H1 (cell line): ENCODE data around the gene RTKN2. TPM values are rescaled to one million over a fixed set of nuclear protein-coding genes. Genes with fewer than 3 reads are reported as not detected.

Experiments
- CTCF ChIA-PET: fragments of 300-600 bp; sonication (Branson Sonifier 250); formaldehyde crosslinking; loops from one replicate; lab custom pipeline; 2021; ENCODE audit not compliant: partially characterized antibody; lab: Charles Lee
- POLR2A ChIA-PET: fragments of 300-600 bp; sonication (Branson Sonifier 250); formaldehyde crosslinking; loops from one replicate; lab custom pipeline; 2021; ENCODE audit warnings: inconsistent platforms; ENCODE audit not compliant: partially characterized antibody; lab: Charles Lee
- DNase-seq, 2 experiments: peaks; one replicate each; pipeline versions ENCODE4 v3.0.0 to v3.0.0-alpha.2; 2010 to 2022; ENCODE audit warnings: low spot score in 2 of 2, low read depth in 1 of 2, mixed read lengths in 1 of 2
- FAIRE-seq: peaks from 2 replicates; lab custom pipeline; 2011; peaks lifted over from hg19 to GRCh38; lab: Jason Lieb, UNC
- H2AFZ ChIP-seq: 2 replicates; pipeline ENCODE4 v1.8.1; 2012; ENCODE audit warnings: low read length, inconsistent platforms
- H2AK5ac ChIP-seq: 2 replicates; pipeline ENCODE4 v1.6.1; 2013; ENCODE audit warnings: low read depth, low read length
- H2BK120ac ChIP-seq: replicated peaks from 2 replicates; pipeline ENCODE3; 2013; ENCODE audit warnings: low read depth, low read length, inconsistent platforms
- H2BK12ac ChIP-seq: 2 replicates; pipeline ENCODE4 v1.6.1; 2013; ENCODE audit warnings: low read depth, low read length
- H2BK15ac ChIP-seq: 2 replicates; pipeline ENCODE4 v1.6.1; 2013; ENCODE audit warnings: low read length
- H2BK20ac ChIP-seq: 2 replicates; pipeline ENCODE4 v1.6.1; 2013; ENCODE audit warnings: low read length
- H2BK5ac ChIP-seq: 2 replicates; pipeline ENCODE4 v1.6.1; 2013; ENCODE audit warnings: low read depth, low read length
- H3K14ac ChIP-seq: 2 replicates; pipeline ENCODE4 v1.6.1; 2013; ENCODE audit warnings: inconsistent platforms; ENCODE audit not compliant: insufficient read length
- H3K18ac ChIP-seq: 2 replicates; pipeline ENCODE4 v1.6.1; 2013; ENCODE audit warnings: low read length; ENCODE audit errors: extremely low read depth
- H3K23ac ChIP-seq: 2 replicates; pipeline ENCODE4 v1.6.1; 2013; ENCODE audit warnings: inconsistent platforms; ENCODE audit not compliant: insufficient read length
- H3K23me2 ChIP-seq: 2 replicates; pipeline ENCODE4 v1.6.1; 2013; ENCODE audit warnings: low read depth, low read length
- H3K27ac ChIP-seq: 2 replicates; pipeline ENCODE4 v1.6.1; 2011; ENCODE audit warnings: low read depth, low read length, inconsistent platforms
- H3K27me3 ChIP-seq, 4 experiments: replicated peaks in 1 of 4; 1 replicate in 1 of 4; 2 replicates in 3 of 4; pipeline versions ENCODE4 v1.6.1 to v1.8.1; 2011 to 2013; ENCODE audit warnings: low read length in 3 of 4, mild to moderate bottlenecking in 3 of 4, inconsistent platforms in 2 of 4, mixed read lengths in 2 of 4, moderate library complexity in 1 of 4; ENCODE audit not compliant: control insufficient read depth in 3 of 4, insufficient read depth in 3 of 4; ENCODE audit errors: extremely low read depth in 1 of 4
- H3K36me3 ChIP-seq, 4 experiments: 2 replicates each; pipeline versions ENCODE4 v1.6.1 to v1.8.1; 2011 to 2013; ENCODE audit warnings: mild to moderate bottlenecking in 4 of 4, low read length in 3 of 4, moderate library complexity in 2 of 4, control low read depth in 1 of 4, inconsistent platforms in 1 of 4; ENCODE audit not compliant: insufficient read depth in 4 of 4, control insufficient read depth in 2 of 4
- H3K4ac ChIP-seq: replicated peaks from 2 replicates; pipeline ENCODE3; 2013; ENCODE audit warnings: low read length, low read depth, mixed read lengths, inconsistent platforms; ENCODE audit not compliant: insufficient read length
- H3K4me1 ChIP-seq, 4 experiments: replicated peaks in 1 of 4; 1 replicate in 1 of 4; 2 replicates in 3 of 4; pipeline versions ENCODE4 v1.6.1 to v1.8.1; 2011 to 2013; ENCODE audit warnings: low read length in 3 of 4, inconsistent platforms in 2 of 4, mixed read lengths in 1 of 4; ENCODE audit not compliant: insufficient read depth in 4 of 4, control insufficient read depth in 3 of 4
- H3K4me2 ChIP-seq, 2 experiments: 2 replicates each; pipeline versions ENCODE4 v1.6.1 to v1.8.1; 2011 to 2013; ENCODE audit warnings: low read depth in 2 of 2, low read length in 2 of 2, control low read depth in 1 of 2, inconsistent platforms in 1 of 2, mild to moderate bottlenecking in 1 of 2; ENCODE audit not compliant: insufficient read depth in 1 of 2
- H3K4me3 ChIP-seq, 4 experiments: fragments of 200-600, 300-600 bp in 1 of 4; sonication (generic), shearing (Covaris generic), sonication (Bioruptor Twin) in 1 of 4; 2 replicates each; pipeline versions ENCODE4 v1.5.1 to v1.8.1; 2011 to 2016; ENCODE audit warnings: low read length in 4 of 4, low read depth in 3 of 4, control low read depth in 2 of 4, inconsistent platforms in 2 of 4, mild to moderate bottlenecking in 2 of 4, mixed read lengths in 1 of 4, moderate library complexity in 1 of 4; ENCODE audit not compliant: insufficient read depth in 2 of 4; ENCODE audit errors: extremely low read depth in 1 of 4
- H3K56ac ChIP-seq: replicated peaks from 2 replicates; pipeline ENCODE3; 2013; ENCODE audit warnings: low read depth, mild to moderate bottlenecking, mixed read lengths, low read length, inconsistent platforms; ENCODE audit not compliant: insufficient read length
- H3K79me1 ChIP-seq: 2 replicates; pipeline ENCODE4 v1.6.1; 2013; ENCODE audit warnings: low read depth, low read length, control low read depth
- H3K79me2 ChIP-seq, 2 experiments: 2 replicates each; pipeline versions ENCODE4 v1.6.1 to v1.8.1; 2012 to 2013; ENCODE audit warnings: low read length in 2 of 2, mild to moderate bottlenecking in 2 of 2, inconsistent platforms in 1 of 2; ENCODE audit not compliant: insufficient read depth in 2 of 2, control insufficient read depth in 1 of 2
- H3K9ac ChIP-seq, 4 experiments: replicated peaks in 1 of 4; 1 replicate in 1 of 4; 2 replicates in 3 of 4; pipeline versions ENCODE4 v1.6.1 to v1.8.1; 2011 to 2013; ENCODE audit warnings: low read depth in 3 of 4, low read length in 3 of 4, control low read depth in 2 of 4, mild to moderate bottlenecking in 2 of 4, moderate library complexity in 2 of 4, inconsistent platforms in 1 of 4; ENCODE audit errors: extremely low read depth in 1 of 4
- H3K9me3 ChIP-seq, 2 experiments: 2 replicates each; pipeline versions ENCODE4 v1.6.1 to v1.8.1; 2012 to 2013; ENCODE audit warnings: mild to moderate bottlenecking in 2 of 2, moderate library complexity in 2 of 2, control low read depth in 1 of 2, inconsistent platforms in 1 of 2, low read depth in 1 of 2, low read length in 1 of 2, mixed read lengths in 1 of 2; ENCODE audit not compliant: insufficient read depth in 2 of 2
- H4K20me1 ChIP-seq, 2 experiments: replicated peaks in 1 of 2; 2 replicates each; pipeline versions ENCODE3 to v1.8.1; 2011 to 2013; ENCODE audit warnings: inconsistent platforms in 2 of 2, low read length in 2 of 2, mild to moderate bottlenecking in 1 of 2; ENCODE audit not compliant: insufficient read depth in 2 of 2, control insufficient read depth in 1 of 2
- H4K5ac ChIP-seq: 2 replicates; pipeline ENCODE4 v1.6.1; 2013; ENCODE audit warnings: low read length, low read depth, mixed read lengths, inconsistent platforms; ENCODE audit not compliant: insufficient read length
- H4K8ac ChIP-seq: 2 replicates; pipeline ENCODE4 v1.8.0; 2013; ENCODE audit warnings: mild to moderate bottlenecking, moderate library complexity, low read length, inconsistent platforms; ENCODE audit not compliant: insufficient read depth; ENCODE audit errors: extremely low read depth
- H4K91ac ChIP-seq: replicated peaks from 2 replicates; pipeline ENCODE3; 2013; ENCODE audit warnings: low read length, mixed read lengths, inconsistent platforms; ENCODE audit not compliant: insufficient read length
- BRCA1 ChIP-seq: IDR thresholded peaks from 2 replicates; pipeline ENCODE4 v1.6.1; 2012; ENCODE audit warnings: low read depth, low read length, improper control_type of control experiment
- CTBP2 ChIP-seq: IDR thresholded peaks from 2 replicates; pipeline ENCODE4 v1.7.0; 2011; ENCODE audit warnings: borderline replicate concordance, mild to moderate bottlenecking, moderate library complexity, mixed read lengths, low read length; ENCODE audit not compliant: insufficient read depth, insufficient read length
- EP300 ChIP-seq, 2 experiments: IDR thresholded peaks; 1 replicate in 1 of 2; 2 replicates in 1 of 2; pipeline ENCODE4 v1.6.1; 2011 to 2012; ENCODE audit warnings: low read depth in 2 of 2, low read length in 2 of 2, mild to moderate bottlenecking in 2 of 2, borderline replicate concordance in 1 of 2, inconsistent platforms in 1 of 2, moderate library complexity in 1 of 2
- KDM4A ChIP-seq: IDR thresholded peaks from one replicate; pipeline ENCODE4 v1.7.1; 2012; ENCODE audit warnings: low read depth, mild to moderate bottlenecking, moderate library complexity, low read length, inconsistent platforms; ENCODE audit not compliant: severe bottlenecking
- NANOG ChIP-seq: IDR thresholded peaks from 2 replicates; pipeline ENCODE4 v1.6.1; 2011; ENCODE audit warnings: low read length, low read depth, mild to moderate bottlenecking, inconsistent platforms; ENCODE audit not compliant: insufficient read depth, poor library complexity, severe bottlenecking
- POLR2AphosphoS5 ChIP-seq: IDR thresholded peaks from 2 replicates; pipeline ENCODE4 v1.6.1; 2011; ENCODE audit warnings: low read depth, low read length
- RAD21 ChIP-seq, 2 experiments: IDR thresholded peaks in 1 of 2; conservative IDR thresholded peaks in 1 of 2; 2 replicates each; pipeline ENCODE4 v1.6.1; 2011; ENCODE audit warnings: low read depth in 2 of 2, low read length in 2 of 2, improper control_type of control experiment in 1 of 2, inconsistent platforms in 1 of 2, mild to moderate bottlenecking in 1 of 2, moderate library complexity in 1 of 2
- TCF12 ChIP-seq: IDR thresholded peaks from 2 replicates; pipeline ENCODE4 v1.6.1; 2011; ENCODE audit warnings: low read depth, mild to moderate bottlenecking, low read length
- polyA plus RNA-seq, 7 experiments: library from polyadenylated mRNA; depleted of rRNA in 3 of 7; stranded (reverse) in 5 of 7; unstranded in 2 of 7; fragments of >200 nt in 5 of 7; fragments of 200-250 nt in 2 of 7; gene quantifications; 1 replicate in 5 of 7; 2 replicates in 1 of 7; 4 replicates in 1 of 7; pipeline versions ENCODE4 v1.2.1 to v1.2.3, GENCODE V29; 2011 to 2013; ENCODE audit warnings: missing spikeins in 2 of 7, mixed read lengths in 2 of 7
- total RNA-seq: library from RNA; stranded (reverse); fragmentation: NEBNext Ultra II Directional; extraction: Animal tissue kit (Norgen Biotek cat#: 25700); gene quantifications from 2 replicates; pipeline ENCODE4 v1.2.1, GENCODE V29; 2021
- TF ChIP-seq, protein P1 (sequence below): IDR thresholded peaks from 2 replicates; pipeline ENCODE4 v1.6.1; 2012; ENCODE audit warnings: inconsistent platforms
- TF ChIP-seq, protein P2 (sequence below): IDR thresholded peaks from 2 replicates; pipeline ENCODE4 v1.6.1; 2011; ENCODE audit warnings: low read depth, mild to moderate bottlenecking, low read length; ENCODE audit not compliant: insufficient read depth

The RTKN2 gene
- total and polyA plus RNA-seq, 2 of the 8 experiments (the other 6 are each of a cell fraction or from before 2014, with no cell fraction given), result 5.1 to 24.6 TPM

GRCh38 chr10:62261666-62262065 is 7.0 kb downstream of the RTKN2 start:
- Histone ChIP-seq H3K18ac (no peak overlapping the region), H3K4ac (no peak overlapping the region), H4K91ac (no peak overlapping the region), H4K8ac (no peak overlapping the region), H3K4me2 (no peak overlapping the region), H2AFZ (no peak overlapping the region), H3K27ac (no peak overlapping the region), H4K20me1 (peaks cover 0 to 1% of the 10 kb centered on the region in 2 experiments), H2BK15ac (no peak overlapping the region), H3K23ac (no peak overlapping the region), H3K27me3 (no peaks in the 10 kb centered on the region), H3K14ac (no peak overlapping the region), H3K56ac (no peak overlapping the region), H2BK12ac (no peak overlapping the region), H2AK5ac (no peak overlapping the region), H3K4me3 (no peak overlapping the region), H3K23me2 (no peaks in the 10 kb centered on the region), H4K5ac (no peak overlapping the region), H3K4me1 (no peaks in the 10 kb centered on the region), H3K36me3 (peaks cover 0 to 15% (median 6%) of the 10 kb centered on the region in 4 experiments; a peak in 6 of 8 replicates), H2BK120ac (no peak overlapping the region), H3K9ac (no peak overlapping the region), H2BK20ac (no peak overlapping the region), H3K79me2 (peaks cover 2 to 73% of the 10 kb centered on the region in 2 experiments; a peak in 3 of 4 replicates), H3K9me3 (no peaks in the 10 kb centered on the region), H2BK5ac (no peak overlapping the region), H3K79me1 (peaks cover 1% of the 10 kb centered on the region; the same call in 1 of the 2 replicates)
- DNase-seq, result no peak
- CTCF ChIA-PET, result interaction anchor here (0.6 to 1.8 kb wide), 4 partner anchors 17 to 221 kb away, joined by 3 to 7 read pairs (median 4); no protein-coding TSS in a partner anchor
- POLR2A ChIA-PET, result interaction anchor here (0.7 kb wide), 1 partner anchor 8 kb away, joined by 3 read pairs; no protein-coding TSS in a partner anchor
- FAIRE-seq, result no peak
- TF ChIP-seq, protein P1, sequence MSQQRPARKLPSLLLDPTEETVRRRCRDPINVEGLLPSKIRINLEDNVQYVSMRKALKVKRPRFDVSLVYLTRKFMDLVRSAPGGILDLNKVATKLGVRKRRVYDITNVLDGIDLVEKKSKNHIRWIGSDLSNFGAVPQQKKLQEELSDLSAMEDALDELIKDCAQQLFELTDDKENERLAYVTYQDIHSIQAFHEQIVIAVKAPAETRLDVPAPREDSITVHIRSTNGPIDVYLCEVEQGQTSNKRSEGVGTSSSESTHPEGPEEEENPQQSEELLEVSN, result no peak
- TF ChIP-seq TCF12 (no peak), EP300 (IDR thresholded peaks at IDR 0.05; ENCODE audit: borderline replicate concordance in 1 of 2, low read depth in 2 of 2, low read length in 2 of 2) (no peak), RAD21 (IDR thresholded peaks at IDR 0.05 in 1 of 2, conservative IDR thresholded peaks at IDR 0.05 in 1 of 2; ENCODE audit: low read depth in 2 of 2, low read length in 2 of 2) (no peak), CTBP2 (no peak), NANOG (no peak), BRCA1 (no peak), KDM4A (no peak), POLR2AphosphoS5 (no peak)
- TF ChIP-seq, protein P2, sequence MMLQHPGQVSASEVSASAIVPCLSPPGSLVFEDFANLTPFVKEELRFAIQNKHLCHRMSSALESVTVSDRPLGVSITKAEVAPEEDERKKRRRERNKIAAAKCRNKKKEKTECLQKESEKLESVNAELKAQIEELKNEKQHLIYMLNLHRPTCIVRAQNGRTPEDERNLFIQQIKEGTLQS, result no peak
